GM19193 (cell line): ENCODE results near the gene TAPT1.

Experiments used
- POLR2A ChIP-seq: IDR thresholded peaks from 4 replicates; pipeline ENCODE4 v1.6.1; 2011; ENCODE audit not compliant: insufficient read depth, insufficient read length; ENCODE audit errors: extremely low read depth

Gene TAPT1

GRCh38 chr4:16122308-16122711, 104.0 kb downstream of the TAPT1 start:
- no peak for TF ChIP-seq POLR2A

GRCh38 chr4:16120720-16121119, 105.6 kb downstream of the TAPT1 start:
- no peak for TF ChIP-seq POLR2A

- TF ChIP-seq POLR2A = no peak
Observed at GRCh38 chr4:16119981-16120380, 106.3 kb downstream of the TAPT1 start.

- no peak for TF ChIP-seq POLR2A
Observed at GRCh38 chr4:16118090-16118489, 108.2 kb downstream of the TAPT1 start.

GRCh38 chr4:16117164-16117563, 109.1 kb downstream of the TAPT1 start:
- no peak for TF ChIP-seq POLR2A

GRCh38 chr4:16116493-16116990, 109.7 kb downstream of the TAPT1 start:
- TF ChIP-seq POLR2A = no peak

GRCh38 chr4:16116019-16116418, 110.3 kb downstream of the TAPT1 start:
- TF ChIP-seq POLR2A = no peak

- no peak for TF ChIP-seq POLR2A
Observed at GRCh38 chr4:16114546-16114945, 111.7 kb downstream of the TAPT1 start.

GRCh38 chr4:16113741-16114140, 112.5 kb downstream of the TAPT1 start:
- no peak for TF ChIP-seq POLR2A

GRCh38 chr4:16111533-16111932, 114.7 kb downstream of the TAPT1 start:
- TF ChIP-seq POLR2A = no peak

- no peak for TF ChIP-seq POLR2A
Observed at GRCh38 chr4:16110661-16111290, 115.5 kb downstream of the TAPT1 start.
